CD4-positive, alpha-beta T cell treated with Interleukin-15 for 4 hours (primary cell): ENCODE results near the gene MYBPC3.

ENCODE experiments used
- DNase-seq: peaks from one replicate; pipeline ENCODE4 v3.0.0-alpha.2; 2020; ENCODE audit warnings: low spot score

The MYBPC3 gene

GRCh38 chr11:47384498-47384897, 32.0 kb upstream of the MYBPC3 start:
- no peak for DNase-seq

GRCh38 chr11:47383071-47383470, 30.6 kb upstream of the MYBPC3 start:
- DNase-seq, result no peak

GRCh38 chr11:47380078-47380477, 27.6 kb upstream of the MYBPC3 start:
- DNase-seq, result no peak

GRCh38 chr11:47379317-47379716, 26.8 kb upstream of the MYBPC3 start:
- DNase-seq, result no peak

GRCh38 chr11:47378836-47379170, 26.3 kb upstream of the MYBPC3 start:
- DNase-seq, result no peak

GRCh38 chr11:47378010-47378835, 25.7 kb upstream of the MYBPC3 start, which contains the start of gene SPI1:
TSS of gene SPI1 (minus strand) at chr11:47378547. CDS start at chr11:47378353, 194 bp downstream.
- peak; percentile 10 for DNase-seq

- DNase-seq, result no peak
These were observed 25.1 kb upstream of the MYBPC3 start for GRCh38 chr11:47377571-47378009.

GRCh38 chr11:47376525-47377371, 24.2 kb upstream of the MYBPC3 start:
- DNase-seq, result no peak

- no peak for DNase-seq
These were observed 23.6 kb upstream of the MYBPC3 start for GRCh38 chr11:47376107-47376524.

- DNase-seq, result no peak
These were observed 23.1 kb upstream of the MYBPC3 start for GRCh38 chr11:47375546-47376085.

GRCh38 chr11:47375020-47375419, 22.5 kb upstream of the MYBPC3 start:
- no peak for DNase-seq

GRCh38 chr11:47374720-47375019, 22.2 kb upstream of the MYBPC3 start:
- DNase-seq, result no peak

- DNase-seq, result peak; percentile 84
These were observed 21.6 kb upstream of the MYBPC3 start for GRCh38 chr11:47373876-47374719.

- DNase-seq, result no peak
These were observed 19.9 kb upstream of the MYBPC3 start for GRCh38 chr11:47372422-47372821.

- no peak for DNase-seq
These were observed 17.2 kb upstream of the MYBPC3 start for GRCh38 chr11:47369676-47370075.

GRCh38 chr11:47366020-47366490, 13.6 kb upstream of the MYBPC3 start:
- DNase-seq, result no peak

- no peak for DNase-seq
These were observed 8.9 kb upstream of the MYBPC3 start for GRCh38 chr11:47361419-47361818.

GRCh38 chr11:47360341-47360740, 7.8 kb upstream of the MYBPC3 start:
- no peak for DNase-seq

GRCh38 chr11:47359586-47359985, 7.1 kb upstream of the MYBPC3 start:
- no peak for DNase-seq

- no peak for DNase-seq
These were observed 6.7 kb upstream of the MYBPC3 start for GRCh38 chr11:47359162-47359561.

- DNase-seq, result no peak
These were observed 6.2 kb upstream of the MYBPC3 start for GRCh38 chr11:47358731-47359051.
